ENCODE measurements around the gene MAFG.

DNA sequence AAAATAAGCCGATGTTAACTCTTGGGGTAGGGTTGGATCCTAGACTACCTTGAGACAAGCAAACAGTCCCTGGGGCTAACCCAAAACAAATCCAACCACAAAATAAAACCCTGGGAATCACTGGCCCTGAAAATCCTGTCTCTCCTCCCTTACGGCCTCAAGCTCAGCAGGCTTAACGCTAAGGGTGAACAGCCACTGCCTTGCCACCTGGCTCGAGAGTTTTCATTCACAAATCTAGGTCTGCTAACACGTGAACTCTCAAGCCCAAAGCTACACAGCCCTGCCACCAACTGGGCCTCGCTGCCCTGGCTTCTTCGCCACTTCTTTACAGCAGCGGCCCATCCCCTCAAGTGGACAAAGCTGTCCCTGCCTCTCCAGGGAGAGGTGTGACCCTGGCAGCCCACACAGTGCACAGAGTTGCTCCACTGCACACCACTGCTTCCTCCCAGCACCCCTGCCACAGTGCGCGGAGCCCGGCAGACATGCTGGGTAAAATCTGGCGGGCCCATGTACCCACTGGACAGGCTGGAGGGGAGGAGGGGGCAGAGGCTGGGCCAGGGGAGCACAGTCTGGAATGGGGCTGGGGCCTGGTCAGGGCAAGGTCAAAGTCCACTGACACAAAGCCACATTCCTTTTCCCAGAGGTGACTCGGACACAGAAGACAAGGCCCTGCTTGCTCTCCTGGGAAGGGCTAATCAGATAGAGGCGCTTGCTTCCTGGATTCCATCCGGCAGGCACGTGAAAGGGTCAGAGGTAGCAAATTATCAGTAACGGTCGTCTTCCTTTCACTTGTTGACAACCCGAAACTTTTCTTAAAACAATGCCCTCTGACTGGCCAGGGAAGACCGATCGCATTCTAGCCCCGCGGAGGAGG lies 17.3 kb downstream of the MAFG start:
- TF ChIP-seq EZH2phosphoT487 (IDR thresholded peaks at IDR 0.05): no peak
- TF ChIP-seq, protein P1, sequence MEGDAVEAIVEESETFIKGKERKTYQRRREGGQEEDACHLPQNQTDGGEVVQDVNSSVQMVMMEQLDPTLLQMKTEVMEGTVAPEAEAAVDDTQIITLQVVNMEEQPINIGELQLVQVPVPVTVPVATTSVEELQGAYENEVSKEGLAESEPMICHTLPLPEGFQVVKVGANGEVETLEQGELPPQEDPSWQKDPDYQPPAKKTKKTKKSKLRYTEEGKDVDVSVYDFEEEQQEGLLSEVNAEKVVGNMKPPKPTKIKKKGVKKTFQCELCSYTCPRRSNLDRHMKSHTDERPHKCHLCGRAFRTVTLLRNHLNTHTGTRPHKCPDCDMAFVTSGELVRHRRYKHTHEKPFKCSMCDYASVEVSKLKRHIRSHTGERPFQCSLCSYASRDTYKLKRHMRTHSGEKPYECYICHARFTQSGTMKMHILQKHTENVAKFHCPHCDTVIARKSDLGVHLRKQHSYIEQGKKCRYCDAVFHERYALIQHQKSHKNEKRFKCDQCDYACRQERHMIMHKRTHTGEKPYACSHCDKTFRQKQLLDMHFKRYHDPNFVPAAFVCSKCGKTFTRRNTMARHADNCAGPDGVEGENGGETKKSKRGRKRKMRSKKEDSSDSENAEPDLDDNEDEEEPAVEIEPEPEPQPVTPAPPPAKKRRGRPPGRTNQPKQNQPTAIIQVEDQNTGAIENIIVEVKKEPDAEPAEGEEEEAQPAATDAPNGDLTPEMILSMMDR (IDR thresholded peaks at IDR 0.05): no peak
